ENCODE results near the gene CALML6.

Gene CALML6

GRCh38 chr1:1945782-1946393 is 30.8 kb downstream of the CALML6 start:
- no peak for DNase-seq

- no peak for DNase-seq
These were observed 31.5 kb downstream of the CALML6 start for GRCh38 chr1:1946540-1946939.

- DNase-seq, result no peak
These were observed 32.4 kb downstream of the CALML6 start for GRCh38 chr1:1947493-1947892.

GRCh38 chr1:1948783-1949182 is 33.7 kb downstream of the CALML6 start:
- no peak for DNase-seq

GRCh38 chr1:1950940-1951339 is 35.9 kb downstream of the CALML6 start:
- no peak for DNase-seq

GRCh38 chr1:1954015-1954414 is 39.0 kb downstream of the CALML6 start:
- DNase-seq, result no peak

GRCh38 chr1:1954831-1955441 is 39.9 kb downstream of the CALML6 start:
- no peak for DNase-seq

GRCh38 chr1:1955621-1956094 is 40.6 kb downstream of the CALML6 start:
- no peak for DNase-seq

GRCh38 chr1:1956101-1956500 is 41.0 kb downstream of the CALML6 start:
- DNase-seq, result no peak

GRCh38 chr1:1956586-1957532 is 41.8 kb downstream of the CALML6 start:
- no peak for DNase-seq

- no peak for DNase-seq
These were observed 42.5 kb downstream of the CALML6 start for GRCh38 chr1:1957533-1957961.

GRCh38 chr1:1958071-1958541 is 43.0 kb downstream of the CALML6 start:
- DNase-seq, result no peak

- no peak for DNase-seq
These were observed 44.4 kb downstream of the CALML6 start for GRCh38 chr1:1959459-1959839.

- peak; percentile 48 for DNase-seq
These were observed 44.9 kb downstream of the CALML6 start for GRCh38 chr1:1959840-1960479.

GRCh38 chr1:1960480-1961196 is 45.6 kb downstream of the CALML6 start:
- DNase-seq, result no peak

- DNase-seq, result no peak
These were observed 47.7 kb downstream of the CALML6 start for GRCh38 chr1:1962752-1963151.

GRCh38 chr1:1963570-1963969 is 48.5 kb downstream of the CALML6 start:
- no peak for DNase-seq

- no peak for DNase-seq
These were observed 49.8 kb downstream of the CALML6 start for GRCh38 chr1:1964811-1965210.

- no peak for DNase-seq
These were observed 50.5 kb downstream of the CALML6 start for GRCh38 chr1:1965546-1965945.

GRCh38 chr1:1966071-1966740 is 51.1 kb downstream of the CALML6 start:
- DNase-seq, result no peak
